PFSK-1 (cell line): Measurements from ENCODE around the gene MAD1L1.

ENCODE experiments used
- FOXP2 ChIP-seq: optimal IDR thresholded peaks from 2 replicates; pipeline ENCODE3; 2011; ENCODE audit warnings: borderline replicate concordance, control low read depth, inconsistent platforms; ENCODE audit not compliant: insufficient read depth; ENCODE audit errors: extremely low read length, extremely low read depth
- POLR2AphosphoS5 ChIP-seq: IDR thresholded peaks from 2 replicates; pipeline ENCODE4 v1.6.1; 2012; ENCODE audit warnings: low read depth, mild to moderate bottlenecking, control low read depth, low read length, moderate library complexity
- SIN3A ChIP-seq: IDR thresholded peaks from 2 replicates; pipeline ENCODE4 v1.6.1; 2012; ENCODE audit warnings: mild to moderate bottlenecking, low read length, moderate library complexity, borderline replicate concordance; ENCODE audit not compliant: insufficient read depth
- TAF1 ChIP-seq: IDR thresholded peaks from 2 replicates; pipeline ENCODE4 v1.6.1; 2012; ENCODE audit warnings: low read length, control low read depth, borderline replicate concordance; ENCODE audit not compliant: insufficient read depth
- TF ChIP-seq, protein P1 (sequence below), 2 experiments: IDR thresholded peaks; 2 replicates each; pipeline versions ENCODE4 v1.6.1 to v1.8.0; 2011 to 2012; ENCODE audit warnings: low read depth in 2 of 2, low read length in 2 of 2, control low read depth in 1 of 2, inconsistent platforms in 1 of 2, mild to moderate bottlenecking in 1 of 2, moderate library complexity in 1 of 2; ENCODE audit not compliant: insufficient read depth in 1 of 2

Gene MAD1L1

DNA sequence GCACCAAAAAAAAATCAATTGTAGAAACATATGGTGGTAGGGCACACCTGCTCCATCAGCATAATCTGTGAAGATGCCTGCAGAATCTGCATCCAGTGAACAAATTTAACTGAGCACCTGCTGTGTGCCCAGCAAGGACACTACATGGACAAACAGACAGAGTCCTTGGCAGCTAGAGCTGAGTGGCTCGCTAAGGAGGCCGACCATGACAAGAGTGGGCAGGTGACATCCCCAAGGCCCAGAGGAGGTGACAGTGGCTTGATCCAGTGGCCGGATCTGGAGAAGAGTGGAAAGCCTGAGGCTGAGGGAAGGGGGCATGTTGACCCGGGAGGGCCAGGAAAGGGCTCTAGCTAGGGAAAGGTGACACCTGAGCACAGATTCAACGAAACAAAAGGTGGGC is 68.1 kb downstream of the MAD1L1 start:
- TF ChIP-seq, protein P1, sequence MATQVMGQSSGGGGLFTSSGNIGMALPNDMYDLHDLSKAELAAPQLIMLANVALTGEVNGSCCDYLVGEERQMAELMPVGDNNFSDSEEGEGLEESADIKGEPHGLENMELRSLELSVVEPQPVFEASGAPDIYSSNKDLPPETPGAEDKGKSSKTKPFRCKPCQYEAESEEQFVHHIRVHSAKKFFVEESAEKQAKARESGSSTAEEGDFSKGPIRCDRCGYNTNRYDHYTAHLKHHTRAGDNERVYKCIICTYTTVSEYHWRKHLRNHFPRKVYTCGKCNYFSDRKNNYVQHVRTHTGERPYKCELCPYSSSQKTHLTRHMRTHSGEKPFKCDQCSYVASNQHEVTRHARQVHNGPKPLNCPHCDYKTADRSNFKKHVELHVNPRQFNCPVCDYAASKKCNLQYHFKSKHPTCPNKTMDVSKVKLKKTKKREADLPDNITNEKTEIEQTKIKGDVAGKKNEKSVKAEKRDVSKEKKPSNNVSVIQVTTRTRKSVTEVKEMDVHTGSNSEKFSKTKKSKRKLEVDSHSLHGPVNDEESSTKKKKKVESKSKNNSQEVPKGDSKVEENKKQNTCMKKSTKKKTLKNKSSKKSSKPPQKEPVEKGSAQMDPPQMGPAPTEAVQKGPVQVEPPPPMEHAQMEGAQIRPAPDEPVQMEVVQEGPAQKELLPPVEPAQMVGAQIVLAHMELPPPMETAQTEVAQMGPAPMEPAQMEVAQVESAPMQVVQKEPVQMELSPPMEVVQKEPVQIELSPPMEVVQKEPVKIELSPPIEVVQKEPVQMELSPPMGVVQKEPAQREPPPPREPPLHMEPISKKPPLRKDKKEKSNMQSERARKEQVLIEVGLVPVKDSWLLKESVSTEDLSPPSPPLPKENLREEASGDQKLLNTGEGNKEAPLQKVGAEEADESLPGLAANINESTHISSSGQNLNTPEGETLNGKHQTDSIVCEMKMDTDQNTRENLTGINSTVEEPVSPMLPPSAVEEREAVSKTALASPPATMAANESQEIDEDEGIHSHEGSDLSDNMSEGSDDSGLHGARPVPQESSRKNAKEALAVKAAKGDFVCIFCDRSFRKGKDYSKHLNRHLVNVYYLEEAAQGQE (IDR thresholded peaks at IDR 0.05; ENCODE audit: insufficient read depth in 1 of 2, low read depth in 2 of 2, low read length in 2 of 2): no peak
- TF ChIP-seq FOXP2: no peak
- TF ChIP-seq POLR2AphosphoS5: no peak
- no peak for TF ChIP-seq TAF1

DNA sequence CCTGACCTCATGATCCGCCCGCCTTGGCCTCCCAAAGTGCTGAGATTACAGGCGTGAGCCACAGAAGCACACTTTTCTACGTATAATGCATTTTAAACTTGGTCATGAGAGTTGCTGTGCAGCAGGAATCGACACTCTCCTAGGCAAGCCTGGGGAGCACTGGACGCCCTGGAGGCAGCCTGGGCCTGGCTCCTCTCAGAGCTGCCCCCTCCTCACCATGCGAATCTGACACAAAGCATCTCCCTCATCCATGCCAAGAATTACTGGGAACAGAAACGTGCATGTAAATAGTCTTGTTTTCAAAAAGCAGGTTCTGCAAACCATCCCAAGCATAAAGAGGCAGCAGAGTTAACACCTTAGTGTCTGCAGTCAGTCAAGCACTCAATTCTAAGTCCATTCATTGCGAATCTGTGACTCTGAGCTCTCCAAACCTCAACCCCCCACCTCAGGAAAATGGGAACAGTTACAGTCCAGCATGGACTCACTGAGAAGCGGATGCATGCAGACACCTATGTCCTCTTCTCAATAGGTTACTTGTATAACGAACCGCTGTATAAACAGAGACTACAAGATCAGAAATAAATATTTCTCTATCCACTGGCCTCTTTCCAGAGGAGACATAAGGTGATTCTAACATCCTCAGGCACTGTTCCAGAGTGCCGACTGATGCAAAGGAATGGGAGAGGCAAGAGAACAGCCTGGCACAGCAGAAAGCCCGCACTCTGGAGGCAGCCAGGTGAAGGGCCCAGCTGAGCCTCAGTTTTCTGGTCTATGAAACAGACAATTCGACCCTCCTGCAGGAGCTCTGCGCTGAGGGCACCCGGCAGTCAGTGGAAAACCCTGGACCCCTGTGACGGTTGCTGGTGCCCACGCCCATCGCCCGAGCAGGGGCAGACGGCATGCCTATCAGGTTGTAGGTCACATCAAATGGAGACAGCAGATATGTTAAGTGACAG is 68.9 kb downstream of the MAD1L1 start:
- TF ChIP-seq TAF1 (no peak), SIN3A (no peak), POLR2AphosphoS5 (no peak), FOXP2 (no peak)
- TF ChIP-seq, protein P1 (IDR thresholded peaks at IDR 0.05; ENCODE audit: insufficient read depth in 1 of 2, low read depth in 2 of 2, low read length in 2 of 2): no peak

DNA sequence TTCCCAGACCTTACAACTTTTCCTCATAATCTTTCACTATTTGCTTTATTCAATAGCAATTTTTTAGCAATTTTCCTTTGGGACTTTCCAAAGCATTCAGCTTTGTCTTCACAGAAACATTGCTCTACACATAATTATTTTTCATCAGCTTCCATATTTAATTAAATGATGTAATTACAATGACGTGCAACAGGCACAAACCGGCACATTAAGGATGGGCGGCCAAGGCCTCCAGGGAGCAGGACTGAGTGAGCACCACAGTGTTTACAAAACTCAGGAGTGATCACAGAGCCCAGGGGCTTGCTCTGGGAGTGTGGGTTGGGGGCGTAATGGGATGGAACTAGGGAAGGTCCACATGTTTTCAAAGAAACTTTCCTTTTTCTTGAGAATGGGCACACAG is 69.8 kb downstream of the MAD1L1 start:
- TF ChIP-seq, protein P1 (IDR thresholded peaks at IDR 0.05; ENCODE audit: insufficient read depth in 1 of 2, low read depth in 2 of 2, low read length in 2 of 2): no peak
- TF ChIP-seq POLR2AphosphoS5 (no peak), FOXP2 (peak; percentile 23)

DNA sequence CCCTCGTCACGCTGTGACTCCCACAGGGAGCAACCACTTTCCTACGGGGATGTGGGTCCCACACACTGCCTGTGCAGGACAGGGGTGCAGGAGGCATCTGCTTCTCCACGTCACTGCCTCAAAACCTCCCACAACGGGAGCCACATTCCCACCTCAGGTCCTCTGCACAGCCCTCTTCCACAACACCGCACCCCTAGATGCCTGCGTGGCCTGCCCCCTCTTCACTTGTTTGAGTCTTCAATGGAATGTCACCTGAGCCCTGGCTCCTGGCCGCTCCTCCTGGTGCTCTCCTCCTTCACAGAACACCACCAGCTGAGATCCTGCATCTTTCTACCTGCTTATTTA is 73.6 kb downstream of the MAD1L1 start:
- TF ChIP-seq, protein P1 (IDR thresholded peaks at IDR 0.05; ENCODE audit: insufficient read depth in 1 of 2, low read depth in 2 of 2, low read length in 2 of 2): no peak
- TF ChIP-seq SIN3A (no peak), POLR2AphosphoS5 (no peak), FOXP2 (no peak), TAF1 (no peak)
